T-cell (primary cell): ENCODE results near the gene CASK. TPM values are rescaled to one million over a fixed set of nuclear protein-coding genes. Genes with fewer than 3 reads are reported as not detected.
"Not testable (repeated sequence)": the region's sequence is repeated elsewhere in the genome, so short reads cannot be mapped to it uniquely, and the experiment has no call there.

Source experiments
- ATAC-seq, 4 experiments: fragments of 200-7000 bp in 3 of 4; fragments of 150-1000 bp in 1 of 4; cut with Tn5 transposase; replicated peaks in 1 of 4; 1 replicate in 3 of 4; 2 replicates in 1 of 4; pipeline ENCODE4 v1.10.0; 2021; ENCODE audit warnings: moderate library complexity in 3 of 4, mild to moderate bottlenecking in 2 of 4, moderate number of reproducible peaks in 1 of 4
- CTCF ChIA-PET, 2 donors: fragments of 300-600 bp; sonication (Branson Sonifier 250); formaldehyde crosslinking; loops; one replicate each; lab custom pipeline; 2022; ENCODE audit warnings: antibody characterized with exemption in 2 of 2; lab: Charles Lee
- POLR2A ChIA-PET, 2 donors: fragments of 300-600 bp; sonication (Branson Sonifier 250); formaldehyde crosslinking; loops; one replicate each; lab custom pipeline; 2022; ENCODE audit warnings: antibody characterized with exemption in 2 of 2; lab: Charles Lee
- DNase-seq, 35 experiments: peaks; one replicate each; pipeline versions ENCODE4 v3.0.0 to v3.0.0-alpha.2; 2013 to 2023
- H3K27ac ChIP-seq: one replicate; pipeline ENCODE4 v1.5.1; 2013; ENCODE audit warnings: low read length
- H3K27me3 ChIP-seq, 2 experiments: replicated peaks in 1 of 2; 1 replicate in 1 of 2; 2 replicates in 1 of 2; pipeline versions ENCODE4 v1.6.1 to v1.7.0; 2013; ENCODE audit warnings: low read length in 1 of 2, mixed read lengths in 1 of 2; ENCODE audit not compliant: control insufficient read depth in 2 of 2, insufficient read depth in 2 of 2; ENCODE audit errors: extremely low read depth in 1 of 2
- H3K36me3 ChIP-seq, 2 donors: 1 replicate in 1 of 2; 2 replicates in 1 of 2; pipeline versions ENCODE4 v1.6.1 to v1.7.0; 2013; ENCODE audit warnings: low read length in 1 of 2; ENCODE audit not compliant: control insufficient read depth in 2 of 2, insufficient read depth in 1 of 2; ENCODE audit errors: extremely low read depth in 1 of 2
- H3K4me1 ChIP-seq, 2 experiments: 1 replicate in 1 of 2; 2 replicates in 1 of 2; pipeline versions ENCODE4 v1.6.1 to v1.7.0; 2013; ENCODE audit warnings: low read length in 2 of 2, mixed read lengths in 1 of 2; ENCODE audit not compliant: insufficient read depth in 2 of 2, control insufficient read depth in 1 of 2; ENCODE audit errors: extremely low read depth in 1 of 2
- H3K4me3 ChIP-seq, 2 donors: 1 replicate in 1 of 2; 2 replicates in 1 of 2; pipeline versions ENCODE4 v1.5.1 to v1.7.0; 2013; ENCODE audit warnings: mild to moderate bottlenecking in 2 of 2, low read length in 1 of 2, moderate library complexity in 1 of 2; ENCODE audit not compliant: control insufficient read depth in 1 of 2; ENCODE audit errors: extremely low read depth in 1 of 2
- H3K9me3 ChIP-seq: 2 replicates; pipeline ENCODE4 v1.7.0; 2013
- H3K27ac Mint-ChIP-seq, 2 donors: one replicate each; pipeline ENCODE4 v1.8.0; 2020 to 2021; ENCODE audit warnings: mild to moderate bottlenecking in 2 of 2, mixed read lengths in 2 of 2
- H3K27me3 Mint-ChIP-seq, 2 donors: one replicate each; pipeline ENCODE4 v1.8.0; 2021 to 2022; ENCODE audit warnings: mixed read lengths in 2 of 2
- H3K36me3 Mint-ChIP-seq: one replicate; pipeline ENCODE4 v1.8.0; 2021; ENCODE audit warnings: mixed read lengths
- H3K4me1 Mint-ChIP-seq, 3 donors: one replicate each; pipeline ENCODE4 v1.8.0; 2020 to 2022; ENCODE audit warnings: mixed read lengths in 3 of 3, mild to moderate bottlenecking in 1 of 3
- H3K4me3 Mint-ChIP-seq, 3 donors: one replicate each; pipeline ENCODE4 v1.8.0; 2020 to 2022; ENCODE audit warnings: mild to moderate bottlenecking in 3 of 3, mixed read lengths in 3 of 3, moderate library complexity in 3 of 3
- H3K9me3 Mint-ChIP-seq, 3 donors: one replicate each; pipeline ENCODE4 v1.8.0; 2020 to 2022; ENCODE audit warnings: mixed read lengths in 3 of 3
- WGBS: methylation state at CpG from one replicate; pipeline ENCODE4 v1.1.5; 2013; ENCODE audit warnings: missing lambda C conversion rate; ENCODE audit not compliant: insufficient coverage; 5-methylcytosine and 5-hydroxymethylcytosine counted together
- total RNA-seq, 35 experiments: library from RNA in 6 of 35; stranded (reverse) in 6 of 35; fragments of 120-200 nt in 1 of 35; gene quantifications; one replicate each; pipeline versions ENCODE4 v1.2.1 to v1.2.4 and lab custom pipeline; 2013 to 2026

Gene CASK
- total RNA-seq, 5 donors from 2014 or later (not counting 1 experiment from before 2014, with no cell fraction given): 52.6 to 81.6 (median 67.5) TPM

DNA sequence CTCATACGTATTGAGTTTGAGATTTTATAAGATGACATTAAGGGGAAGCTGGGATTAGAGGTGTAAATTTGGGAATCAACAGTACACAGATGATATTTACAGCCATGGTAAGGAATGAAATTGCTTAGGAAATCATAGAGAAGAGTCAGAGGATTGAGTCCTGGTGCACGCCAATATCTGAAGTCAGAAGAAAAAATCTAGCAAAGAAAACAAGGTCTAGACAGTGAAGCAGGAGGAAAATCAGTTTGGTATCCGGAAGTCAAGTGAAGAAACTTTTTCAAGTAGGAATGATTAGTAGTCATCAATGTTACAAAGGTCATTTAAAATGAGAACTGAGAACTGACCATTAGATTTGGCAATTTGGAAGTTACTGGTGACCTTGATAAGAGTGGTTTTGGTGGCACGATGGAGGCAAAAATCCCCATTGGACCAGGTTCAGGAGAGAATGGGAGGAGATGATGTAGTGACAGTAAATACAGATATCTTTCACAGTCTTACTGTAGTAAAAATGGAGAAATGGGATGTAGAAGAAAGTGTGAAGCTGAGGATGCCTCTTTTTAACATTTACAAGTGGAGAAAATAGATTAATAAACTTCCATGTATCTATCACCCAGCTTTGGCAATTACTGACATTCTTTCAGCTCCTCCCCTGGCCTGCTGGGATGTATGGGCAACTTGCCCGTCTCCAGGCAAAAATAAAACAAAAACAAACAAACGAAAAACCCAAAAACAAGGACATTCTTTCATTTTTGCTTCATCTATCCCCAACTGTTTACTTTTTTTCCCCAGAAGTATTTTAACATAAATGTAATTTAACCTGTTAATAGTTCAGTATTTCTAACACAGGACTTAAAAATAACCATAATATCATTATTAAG, 245.9 kb downstream of the CASK start:
- no peaks in the 10 kb centered on the region for H3K27me3 ChIP-seq
- H3K4me3 ChIP-seq: no peak overlapping the region
- peaks cover 0 to 10% (median 0%) of the 10 kb centered on the region in 3 donors for H3K4me1 Mint-ChIP-seq
- DNase-seq (no peak), ATAC-seq (no peak)
- CTCF ChIA-PET: no interaction called here
- no peaks in the 10 kb centered on the region for H3K9me3 Mint-ChIP-seq
- H3K36me3 ChIP-seq: no peaks in the 10 kb centered on the region
- POLR2A ChIA-PET: no interaction called here
- no peak overlapping the region for H3K4me3 Mint-ChIP-seq
- no peaks in the 10 kb centered on the region for H3K9me3 ChIP-seq
- no CpG with 5 or more reads among the region's 6 CpGs for WGBS
- H3K4me1 ChIP-seq: no peaks in the 10 kb centered on the region
- H3K27me3 Mint-ChIP-seq: peaks cover 0 to 11% of the 10 kb centered on the region in 2 donors
- H3K27ac ChIP-seq: no peak overlapping the region
- peaks cover 31% of the 10 kb centered on the region for H3K36me3 Mint-ChIP-seq
- no peak overlapping the region for H3K27ac Mint-ChIP-seq

DNA sequence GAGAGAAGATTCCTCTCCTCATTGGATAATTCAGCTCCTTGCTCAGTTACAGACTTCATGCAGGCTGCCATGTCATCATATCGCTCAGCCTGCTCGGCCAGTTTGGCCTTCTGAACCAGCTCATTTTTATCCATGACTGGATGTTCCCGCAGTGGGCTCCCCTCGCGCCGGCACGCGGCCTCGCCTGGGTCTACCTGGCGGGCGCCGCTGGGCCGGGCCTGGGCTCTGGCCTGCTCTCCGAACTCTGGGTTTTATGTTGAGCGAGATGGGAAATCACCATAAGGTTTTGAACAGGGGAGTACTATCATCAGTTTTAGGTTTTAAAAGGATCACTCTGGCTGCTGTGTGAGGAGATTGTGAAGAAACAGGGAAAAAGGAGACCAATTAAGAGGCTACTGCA, 247.0 kb downstream of the CASK start:
- H3K4me3 Mint-ChIP-seq, H3K9me3 Mint-ChIP-seq, H3K4me1 ChIP-seq, ATAC-seq, H3K27me3 Mint-ChIP-seq, POLR2A ChIA-PET, CTCF ChIA-PET, H3K27ac Mint-ChIP-seq, H3K4me3 ChIP-seq, DNase-seq, H3K36me3 ChIP-seq, H3K27ac ChIP-seq, H3K27me3 ChIP-seq, H3K9me3 ChIP-seq: not testable (repeated sequence)
- peaks cover 0 to 12% (median 0%) of the 10 kb centered on the region in 3 donors for H3K4me1 Mint-ChIP-seq
- WGBS: 100% methylated on average over 10 of the region's 15 CpGs
- peaks cover 40% of the 10 kb centered on the region for H3K36me3 Mint-ChIP-seq

DNA sequence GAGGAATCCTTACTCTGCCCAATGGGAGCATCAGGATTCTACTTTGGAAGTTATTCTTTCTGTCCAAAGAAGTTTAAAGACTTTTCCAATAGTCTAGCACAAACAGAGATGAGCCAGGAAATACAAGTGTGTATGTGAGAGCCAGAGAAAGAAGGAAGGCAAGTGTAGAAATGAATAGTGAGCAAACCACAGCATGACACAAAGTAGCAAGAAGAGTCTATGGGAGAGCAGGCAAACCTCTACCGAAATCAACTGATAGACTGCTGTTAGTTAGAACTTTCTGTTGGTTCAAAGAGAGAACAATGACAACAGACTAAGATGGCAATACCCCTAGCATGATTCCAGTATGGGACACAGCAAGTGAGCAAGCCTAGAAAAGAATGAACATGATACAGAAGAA, 250.7 kb downstream of the CASK start:
- H3K36me3 Mint-ChIP-seq: peaks cover 46% of the 10 kb centered on the region
- ChIA-PET CTCF (no interaction called here), POLR2A (no interaction called here)
- no peak overlapping the region for H3K27ac Mint-ChIP-seq
- no peaks in the 10 kb centered on the region for H3K27me3 ChIP-seq
- peaks cover 0 to 8% of the 10 kb centered on the region in 2 donors for H3K27me3 Mint-ChIP-seq
- H3K4me1 ChIP-seq: no peaks in the 10 kb centered on the region
- no peak overlapping the region for H3K4me3 ChIP-seq
- H3K9me3 Mint-ChIP-seq: no peaks in the 10 kb centered on the region
- ATAC-seq: no peak
- DNase-seq: no peak
- H3K27ac ChIP-seq: no peak overlapping the region
- H3K4me3 Mint-ChIP-seq: no peak overlapping the region
- WGBS: no CpG with 5 or more reads among the region's 1 CpG
- H3K4me1 Mint-ChIP-seq: peaks cover 0 to 18% (median 6%) of the 10 kb centered on the region in 3 donors
- peaks cover 0 to 2% of the 10 kb centered on the region in 2 donors for H3K36me3 ChIP-seq
- no peaks in the 10 kb centered on the region for H3K9me3 ChIP-seq

DNA sequence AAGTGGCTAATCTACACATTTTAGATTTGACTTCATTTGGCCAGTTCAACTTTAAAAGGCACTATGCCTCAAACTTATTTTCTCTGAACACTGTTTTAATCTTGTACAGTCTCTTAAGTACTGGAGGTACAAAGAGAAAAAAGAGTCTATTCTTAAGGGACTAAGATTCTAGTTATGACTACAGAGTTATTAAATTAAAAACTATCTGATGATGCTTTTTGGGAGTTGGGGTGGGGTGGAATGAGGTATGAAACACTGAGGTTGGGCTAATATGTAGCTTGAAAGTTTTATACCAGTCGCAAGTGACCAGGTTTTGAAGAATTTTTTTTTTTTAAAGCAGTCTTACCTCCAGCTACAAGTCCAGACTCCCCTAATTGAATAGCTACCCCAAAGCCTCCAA, 252.3 kb downstream of the CASK start:
- CTCF ChIA-PET: no interaction called here
- WGBS: no CpG with 5 or more reads among the region's 1 CpG
- H3K36me3 Mint-ChIP-seq: peaks cover 45% of the 10 kb centered on the region

DNA sequence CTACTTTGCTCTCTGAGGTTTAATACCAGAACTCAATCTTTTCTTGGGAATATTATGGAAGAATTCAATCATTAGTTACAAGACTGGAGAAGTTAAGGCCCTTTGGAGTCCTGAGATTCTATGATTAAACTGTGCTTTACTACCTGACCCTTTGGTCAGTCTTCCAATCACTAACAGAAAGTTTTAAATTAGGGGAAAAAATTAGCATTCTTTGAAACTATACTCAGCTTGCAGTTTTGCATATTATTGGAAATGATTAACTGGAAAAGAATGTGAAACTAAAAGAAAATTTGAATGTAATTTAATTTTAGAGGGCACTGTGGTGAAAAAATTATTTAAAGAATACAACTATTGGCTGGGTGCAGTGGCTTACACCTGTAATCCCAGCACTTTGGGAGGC, 253.2 kb downstream of the CASK start:
- ATAC-seq (no peak), DNase-seq (no peak)
- Mint-ChIP-seq H3K27me3 (peaks cover 0 to 4% of the 10 kb centered on the region in 2 donors), H3K4me3 (no peak overlapping the region), H3K27ac (no peak overlapping the region), H3K9me3 (no peaks in the 10 kb centered on the region), H3K4me1 (peaks cover 0 to 34% (median 20%) of the 10 kb centered on the region in 3 donors), H3K36me3 (peaks cover 47% of the 10 kb centered on the region)
- ChIA-PET POLR2A (no interaction called here), CTCF (no interaction called here)
- Histone ChIP-seq H3K9me3 (no peaks in the 10 kb centered on the region), H3K27me3 (no peaks in the 10 kb centered on the region), H3K27ac (no peak overlapping the region), H3K4me1 (peaks cover 0 to 4% of the 10 kb centered on the region in 2 experiments), H3K4me3 (no peak overlapping the region), H3K36me3 (peaks cover 0 to 2% of the 10 kb centered on the region in 2 donors)

More for the DNA sequence above, 252.3 kb downstream of the CASK start:
- Histone ChIP-seq H3K4me3 (no peak overlapping the region), H3K4me1 (peaks cover 0 to 3% of the 10 kb centered on the region in 2 experiments), H3K36me3 (peaks cover 0 to 2% of the 10 kb centered on the region in 2 donors), H3K27me3 (no peaks in the 10 kb centered on the region), H3K9me3 (no peaks in the 10 kb centered on the region), H3K27ac (no peak overlapping the region)
- peaks cover 0 to 4% of the 10 kb centered on the region in 2 donors for H3K27me3 Mint-ChIP-seq
- H3K9me3 Mint-ChIP-seq: no peaks in the 10 kb centered on the region
- no peak overlapping the region for H3K4me3 Mint-ChIP-seq
- no peak overlapping the region for H3K27ac Mint-ChIP-seq
- H3K4me1 Mint-ChIP-seq: peaks cover 0 to 27% (median 19%) of the 10 kb centered on the region in 3 donors
- DNase-seq (no peak), ATAC-seq (no peak)
- POLR2A ChIA-PET: no interaction called here

DNA sequence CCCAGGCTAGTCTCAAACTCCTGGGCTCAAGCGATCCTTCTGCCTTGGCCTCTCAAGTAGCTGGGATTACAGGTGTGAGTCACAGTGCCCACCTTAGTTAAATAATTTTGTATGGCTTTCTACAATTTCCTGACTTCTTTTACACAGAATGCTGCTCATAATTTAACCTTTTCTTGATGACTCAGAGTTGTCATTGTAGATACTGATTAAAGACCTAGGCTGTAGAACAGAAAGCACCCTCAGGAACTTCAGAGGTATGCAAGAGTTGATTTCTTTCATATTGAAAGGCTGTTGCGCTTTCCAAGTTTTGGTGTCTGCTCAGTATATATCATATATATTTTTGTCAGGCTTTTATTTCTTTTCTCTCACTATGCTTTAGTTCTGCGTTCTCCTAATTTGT, 255.7 kb downstream of the CASK start:
- no peak for ATAC-seq

More for the DNA sequence above, 255.7 kb downstream of the CASK start:
- H3K27me3 ChIP-seq: no peaks in the 10 kb centered on the region
- H3K27ac ChIP-seq: no peak overlapping the region
- Mint-ChIP-seq H3K36me3 (peaks cover 39% of the 10 kb centered on the region), H3K4me3 (no peak overlapping the region), H3K4me1 (peaks cover 0 to 33% (median 20%) of the 10 kb centered on the region in 3 donors), H3K9me3 (no peaks in the 10 kb centered on the region), H3K27ac (no peak overlapping the region), H3K27me3 (peaks cover 0 to 2% of the 10 kb centered on the region in 2 donors)
- CTCF ChIA-PET: no interaction called here
- 100% methylated on average over 1 of the region's 3 CpGs for WGBS
- POLR2A ChIA-PET: no interaction called here
- peaks cover 0 to 4% of the 10 kb centered on the region in 2 donors for H3K36me3 ChIP-seq
- no peak for DNase-seq
- H3K9me3 ChIP-seq: no peaks in the 10 kb centered on the region
- H3K4me3 ChIP-seq: no peak overlapping the region
- peaks cover 0 to 4% of the 10 kb centered on the region in 2 experiments for H3K4me1 ChIP-seq
